ENCODE measurements around the gene GSTM2.
"Not testable (repeated sequence)": the region's sequence is repeated elsewhere in the genome, so short reads cannot be mapped to it uniquely, and the experiment has no call there.

The GSTM2 gene

GRCh38 chr1:109685399-109685798 is 17.5 kb downstream of the GSTM2 start:
- DNase-seq, result not testable (repeated sequence)

GRCh38 chr1:109685890-109686289 is 18.0 kb downstream of the GSTM2 start:
- DNase-seq, result not testable (repeated sequence)

GRCh38 chr1:109687109-109687508 is 19.3 kb downstream of the GSTM2 start:
- DNase-seq, result not testable (repeated sequence)

GRCh38 chr1:109687641-109688499 is 20.0 kb downstream of the GSTM2 start, which contains the start of gene GSTM1:
GSTM1 (plus strand) TSS chr1:109687817; CDS start chr1:109687874, 57 bp downstream.
- DNase-seq, result no peak

GRCh38 chr1:109689844-109690405 is 22.1 kb downstream of the GSTM2 start:
- DNase-seq, result no peak

GRCh38 chr1:109691759-109692158 is 23.9 kb downstream of the GSTM2 start:
- no peak for DNase-seq

GRCh38 chr1:109694400-109694799 is 26.5 kb downstream of the GSTM2 start:
- not testable (repeated sequence) for DNase-seq

- DNase-seq, result not testable (repeated sequence)
Measured at GRCh38 chr1:109695138-109695537, 27.3 kb downstream of the GSTM2 start.

GRCh38 chr1:109697066-109697465 is 29.2 kb downstream of the GSTM2 start:
- DNase-seq, result no peak

GRCh38 chr1:109697861-109698260 is 30.0 kb downstream of the GSTM2 start:
- not testable (repeated sequence) for DNase-seq

GRCh38 chr1:109702940-109703339 is 35.1 kb downstream of the GSTM2 start:
- not testable (repeated sequence) for DNase-seq

GRCh38 chr1:109704173-109704572 is 36.3 kb downstream of the GSTM2 start:
- DNase-seq, result no peak

GRCh38 chr1:109705411-109705810 is 37.6 kb downstream of the GSTM2 start:
- no peak for DNase-seq

GRCh38 chr1:109708949-109709348 is 41.1 kb downstream of the GSTM2 start:
- not testable (repeated sequence) for DNase-seq

GRCh38 chr1:109709822-109710221 is 42.0 kb downstream of the GSTM2 start:
- not testable (repeated sequence) for DNase-seq

- DNase-seq, result not testable (repeated sequence)
Measured at GRCh38 chr1:109711593-109712320, 43.9 kb downstream of the GSTM2 start, which contains the start of gene GSTM5. GSTM5 (plus strand) TSS chr1:109712251; CDS start chr1:109712313, 62 bp downstream.

GRCh38 chr1:109712321-109712864 is 44.5 kb downstream of the GSTM2 start:
- no peak for DNase-seq

GRCh38 chr1:109713636-109714035 is 45.8 kb downstream of the GSTM2 start:
- no peak for DNase-seq

GRCh38 chr1:109714661-109715372 is 47.0 kb downstream of the GSTM2 start:
- no peak for DNase-seq

GRCh38 chr1:109716121-109716520 is 48.3 kb downstream of the GSTM2 start:
- no peak for DNase-seq

- no peak for DNase-seq
Measured at GRCh38 chr1:109716570-109717090, 48.8 kb downstream of the GSTM2 start.

GRCh38 chr1:109717729-109718128 is 49.9 kb downstream of the GSTM2 start:
- no peak for DNase-seq
